Right renal pelvis (tissue), 4 donors: Measurements from ENCODE around the gene DNAJC18. TPM values are rescaled to one million over a fixed set of nuclear protein-coding genes. Genes with fewer than 3 reads are reported as not detected.

ENCODE experiments used
- DNase-seq, 4 donors: peaks; one replicate each; pipeline ENCODE4 v3.0.0-alpha.2; 2013; ENCODE audit warnings: low read depth in 4 of 4, low spot score in 3 of 4, missing footprints in 1 of 4
- polyA plus RNA-seq, 4 donors: library from polyadenylated mRNA; unstranded; fragments of 120-200 nt; gene quantifications; one replicate each; pipeline ENCODE4 v1.2.1, GENCODE V29; 2013; ENCODE audit not compliant: insufficient read length in 4 of 4

DNAJC18 gene
- polyA plus RNA-seq, 4 donors: 27.1 to 36.0 (median 31.5) TPM

GRCh38 chr5:139377226-139377625, 62.1 kb downstream of the DNAJC18 start:
- no peak for DNase-seq

GRCh38 chr5:139376364-139376763, 63.0 kb downstream of the DNAJC18 start:
- DNase-seq: no peak

DNA sequence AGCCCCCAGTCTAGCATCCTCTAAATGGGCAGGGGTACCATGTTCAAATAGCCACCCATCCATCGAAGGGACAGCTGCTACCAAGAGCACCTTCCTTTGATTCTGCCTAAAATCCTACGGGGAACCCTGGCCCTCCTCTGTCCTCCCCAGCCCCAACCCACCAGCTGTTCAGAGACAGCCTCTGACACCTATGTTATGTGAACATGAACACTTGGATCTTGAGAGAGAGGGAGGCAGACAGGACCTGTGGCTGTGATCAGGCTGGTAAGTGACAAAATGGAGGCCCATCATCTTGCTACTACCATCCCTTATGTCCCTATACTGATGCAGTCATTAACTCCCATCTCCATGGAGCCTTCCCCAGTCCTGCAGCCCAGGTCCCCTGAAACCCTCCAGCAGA, 64.4 kb downstream of the DNAJC18 start:
- no peak for DNase-seq

- no peak for DNase-seq
Measured at GRCh38 chr5:139371482-139372435, 67.6 kb downstream of the DNAJC18 start.

- DNase-seq: no peak
Measured at GRCh38 chr5:139369181-139369580, 70.1 kb downstream of the DNAJC18 start.

- no peak for DNase-seq
Measured at GRCh38 chr5:139368613-139369012, 70.7 kb downstream of the DNAJC18 start.

DNA sequence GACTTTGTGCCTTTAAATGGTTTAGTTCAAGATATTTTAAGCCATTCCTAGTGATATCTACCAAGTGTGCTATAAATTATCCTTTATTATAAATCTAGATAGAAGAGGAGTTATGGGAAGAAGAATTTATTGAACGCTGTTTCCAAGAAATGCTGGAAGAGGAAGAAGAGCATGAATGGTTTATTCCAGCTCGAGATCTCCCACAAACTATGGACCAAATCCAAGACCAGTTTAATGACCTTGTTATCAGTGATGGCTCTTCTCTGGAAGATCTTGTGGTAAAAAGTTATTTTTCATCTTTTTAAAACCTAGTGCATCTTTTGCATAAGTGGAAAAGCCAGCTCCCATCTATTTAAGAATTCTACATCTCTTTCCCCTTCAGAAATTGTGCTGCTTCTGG, 74.9 kb downstream of the DNAJC18 start:
- DNase-seq: no peak

- no peak for DNase-seq
Measured at GRCh38 chr5:139363937-139364336, 75.4 kb downstream of the DNAJC18 start.

- DNase-seq: no peak
Measured at GRCh38 chr5:139361835-139362429, 77.4 kb downstream of the DNAJC18 start.

- DNase-seq: no peak
Measured at GRCh38 chr5:139360384-139360783, 78.9 kb downstream of the DNAJC18 start.

Other genes starting within 250 kb of the DNAJC18 start
- gene SIL1, start 241.2 kb downstream of the DNAJC18 start, polyA plus RNA-seq: 10 to 100 TPM; 52.6 to 55.5 (median 53.0) TPM
- gene MATR3, start 145.8 kb downstream of the DNAJC18 start, polyA plus RNA-seq: 100 to 1,000 TPM; 600 to 777 (median 751) TPM
- 100 to 1,000 TPM; 165 to 197 (median 196) TPM for gene PAIP2, start 97.7 kb downstream of the DNAJC18 start, polyA plus RNA-seq
- gene SLC23A1, start 56.2 kb downstream of the DNAJC18 start, polyA plus RNA-seq: 10 to 100 TPM; 11.7 to 17.0 (median 14.5) TPM
- gene MZB1, start 49.6 kb downstream of the DNAJC18 start, polyA plus RNA-seq: under 1 TPM; 0.60 to 0.95 (median 0.72) TPM
- 1 to 10 TPM; 1.7 to 3.4 (median 2.1) TPM for gene PROB1, start 44.4 kb downstream of the DNAJC18 start, polyA plus RNA-seq
- 10 to 100 TPM in 3 of 4 donors, 1 to 10 TPM in 1; 9.6 to 13.8 (median 11.7) TPM for gene SPATA24, start 35.4 kb downstream of the DNAJC18 start, polyA plus RNA-seq
- gene ECSCR, start 23.2 kb upstream of the DNAJC18 start, polyA plus RNA-seq: 10 to 100 TPM; 25.6 to 27.8 (median 26.0) TPM
- under 1 TPM in 1 of 4 donors, not detected in 3; 0.03 TPM for gene SMIM33, start 31.5 kb upstream of the DNAJC18 start, polyA plus RNA-seq
- gene STING1, start 43.2 kb upstream of the DNAJC18 start, polyA plus RNA-seq: 10 to 100 TPM; 28.0 to 35.8 (median 31.7) TPM
- gene UBE2D2, start 121.8 kb upstream of the DNAJC18 start, polyA plus RNA-seq: 100 to 1,000 TPM; 153 to 209 (median 197) TPM
- 100 to 1,000 TPM; 219 to 241 (median 229) TPM for gene CXXC5, start 208.8 kb upstream of the DNAJC18 start, polyA plus RNA-seq